Cardiac fibroblast (primary cell): ENCODE results near the gene GAL3ST3.

ENCODE experiments used
- DNase-seq, 2 donors: peaks; one replicate each; pipeline versions ENCODE4 v3.0.0 to v3.0.0-alpha.2; 2010; ENCODE audit warnings: low read depth in 2 of 2
- H3K4me3 ChIP-seq, 2 donors: replicated peaks in 1 of 2; 1 replicate in 1 of 2; 2 replicates in 1 of 2; pipeline ENCODE4 v1.5.1; 2011; ENCODE audit warnings: low read depth in 2 of 2, low read length in 2 of 2, mild to moderate bottlenecking in 2 of 2, moderate library complexity in 1 of 2
- TF ChIP-seq, protein P1 (sequence below): IDR thresholded peaks from one replicate; pipeline ENCODE4 v1.5.1; 2011; ENCODE audit warnings: low read depth, mild to moderate bottlenecking, low read length, inconsistent platforms

GAL3ST3 gene

DNA sequence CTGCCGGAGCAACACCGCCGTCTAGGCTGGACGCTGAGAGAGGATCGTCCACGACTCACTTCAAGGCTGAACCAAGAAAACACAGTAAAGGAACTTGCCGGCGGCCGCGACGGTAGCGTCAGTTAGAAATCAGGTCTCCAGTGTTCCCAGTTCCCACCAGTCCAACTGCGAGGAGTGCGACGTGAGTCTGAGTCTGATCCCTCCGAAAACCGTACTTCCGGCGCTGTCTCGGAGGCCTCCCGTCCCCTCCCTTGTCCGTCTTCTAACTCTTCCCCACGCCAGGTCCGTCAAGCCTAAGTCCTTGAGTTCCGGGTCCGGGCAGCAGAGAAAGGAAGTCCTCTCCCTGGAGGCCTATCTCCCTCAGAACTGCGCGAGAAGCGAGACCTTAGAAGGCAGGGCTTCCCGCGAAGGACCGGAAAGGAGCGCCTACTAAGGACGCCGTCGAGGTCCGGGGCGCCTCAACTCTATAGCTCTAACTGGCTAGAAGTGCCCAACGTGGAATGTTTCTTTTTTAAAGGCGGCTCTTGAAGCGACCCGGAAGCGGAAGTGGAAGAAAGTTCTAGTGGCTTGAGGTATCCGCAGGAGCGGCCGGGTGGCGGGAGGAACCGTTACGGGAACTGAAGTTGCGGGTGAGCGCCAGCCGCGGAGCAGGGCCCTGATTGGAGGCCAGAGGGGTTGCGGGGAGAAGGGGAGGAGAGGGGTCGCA is 46.9 kb downstream of the GAL3ST3 start, which contains the start of the genes BANF1 and EIF1AD:
Gene BANF1 (plus strand): TSS at position 562 of the 706 bp plus-strand sequence. CDS start 748 bp downstream, outside the sequence.
Gene EIF1AD (minus strand): TSS at position 216 of the 706 bp plus-strand sequence. CDS start 1,768 bp downstream, outside the sequence.
- TF ChIP-seq, protein P1, sequence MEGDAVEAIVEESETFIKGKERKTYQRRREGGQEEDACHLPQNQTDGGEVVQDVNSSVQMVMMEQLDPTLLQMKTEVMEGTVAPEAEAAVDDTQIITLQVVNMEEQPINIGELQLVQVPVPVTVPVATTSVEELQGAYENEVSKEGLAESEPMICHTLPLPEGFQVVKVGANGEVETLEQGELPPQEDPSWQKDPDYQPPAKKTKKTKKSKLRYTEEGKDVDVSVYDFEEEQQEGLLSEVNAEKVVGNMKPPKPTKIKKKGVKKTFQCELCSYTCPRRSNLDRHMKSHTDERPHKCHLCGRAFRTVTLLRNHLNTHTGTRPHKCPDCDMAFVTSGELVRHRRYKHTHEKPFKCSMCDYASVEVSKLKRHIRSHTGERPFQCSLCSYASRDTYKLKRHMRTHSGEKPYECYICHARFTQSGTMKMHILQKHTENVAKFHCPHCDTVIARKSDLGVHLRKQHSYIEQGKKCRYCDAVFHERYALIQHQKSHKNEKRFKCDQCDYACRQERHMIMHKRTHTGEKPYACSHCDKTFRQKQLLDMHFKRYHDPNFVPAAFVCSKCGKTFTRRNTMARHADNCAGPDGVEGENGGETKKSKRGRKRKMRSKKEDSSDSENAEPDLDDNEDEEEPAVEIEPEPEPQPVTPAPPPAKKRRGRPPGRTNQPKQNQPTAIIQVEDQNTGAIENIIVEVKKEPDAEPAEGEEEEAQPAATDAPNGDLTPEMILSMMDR = no peak
- peak within 1 kb of the TSS; percentile 67 to 91 for H3K4me3 ChIP-seq
- DNase-seq = peak; percentile 99 to 100

DNA sequence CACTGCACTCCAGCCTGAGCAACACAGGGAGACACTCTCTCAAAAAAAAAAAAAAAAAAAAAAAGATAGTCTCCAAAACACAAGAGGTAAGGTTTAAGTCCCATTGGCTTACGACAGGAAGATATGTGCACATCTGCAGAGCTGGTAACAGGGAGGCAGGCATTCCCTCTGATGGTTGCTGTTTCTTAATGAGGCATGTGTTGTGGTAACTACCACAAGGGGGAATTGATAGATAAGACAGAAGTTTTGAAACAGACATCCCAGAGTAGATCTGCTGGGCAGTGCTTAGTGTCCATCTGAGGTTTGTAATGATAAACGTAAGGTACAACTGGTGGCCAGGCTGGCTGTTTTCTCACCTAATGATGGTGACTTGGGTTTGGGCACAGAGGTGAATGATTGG is 51.7 kb downstream of the GAL3ST3 start:
- peak in 1 of 2 donors; percentile 15 for DNase-seq
- H3K4me3 ChIP-seq = no peak overlapping the region
- TF ChIP-seq, protein P1 = no peak

DNA sequence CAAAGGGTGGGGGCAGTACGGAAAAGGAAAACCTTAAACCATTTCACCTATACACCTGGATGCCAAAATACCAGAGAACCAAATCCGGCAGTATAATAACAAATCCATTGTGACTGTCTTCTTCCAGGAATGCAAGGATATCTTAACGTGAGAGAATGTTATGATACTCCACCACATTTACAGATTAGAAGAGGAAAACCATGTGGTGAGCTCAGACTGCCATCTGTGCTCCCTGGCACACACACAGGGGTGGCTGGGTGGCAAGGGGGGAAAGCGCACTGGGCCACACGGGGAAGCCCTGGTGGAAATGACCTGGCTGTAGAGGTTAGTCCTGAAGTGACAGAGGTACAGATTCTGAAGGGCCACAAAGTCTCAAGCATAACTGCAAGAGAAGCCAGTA is 56.9 kb downstream of the GAL3ST3 start:
- TF ChIP-seq, protein P1 = no peak
- no peak for DNase-seq
- H3K4me3 ChIP-seq = no peak overlapping the region
